Measurements from ENCODE around the gene DEAF1. TPM values are rescaled to one million over a fixed set of nuclear protein-coding genes. Genes with fewer than 3 reads are reported as not detected.

DEAF1 gene
- total and polyA plus RNA-seq, 2 experiments from 2014 or later, result 42.6 to 47.8 TPM

- peaks cover 5% of the 10 kb centered on the region for H3K4me1 Mint-ChIP-seq
- no peaks in the 10 kb centered on the region for H3K9me3 Mint-ChIP-seq
- Histone ChIP-seq H3K79me2 (replicated peaks; ENCODE audit: insufficient read depth) (0 out of 2 replicates have a peak, but pooled peaks cover 4% of the 10 kb centered on the region), H3K9me2 (ENCODE audit: insufficient read depth) (no peaks in the 10 kb centered on the region), H3F3A (replicated peaks; ENCODE audit: low read depth) (peaks cover 34% of the 10 kb centered on the region), H3K27me3 (ENCODE audit: insufficient read depth) (no peaks in the 10 kb centered on the region), H3K4me3 (no peak overlapping the region), H2AFZ (no peak overlapping the region), H3K36me3 (ENCODE audit: insufficient read depth) (0 out of 2 replicates have a peak, but pooled peaks cover 10% of the 10 kb centered on the region), H3K4me2 (no peak overlapping the region), H3K27ac (ENCODE audit: low read depth) (no peak overlapping the region), H3K4me1 (ENCODE audit: insufficient read depth) (peaks cover 4% of the 10 kb centered on the region; the same call in 1 of the 2 replicates), H4K20me1 (replicated peaks; ENCODE audit: insufficient read depth) (peaks cover 18% of the 10 kb centered on the region; the same call in 1 of the 2 replicates)
- H3K36me3 Mint-ChIP-seq (ENCODE audit: low read depth), result peaks cover 48% of the 10 kb centered on the region
- peaks cover 9% of the 10 kb centered on the region for H3K27me3 Mint-ChIP-seq (ENCODE audit: insufficient read depth, low read depth, poor library complexity)
- DNase-seq (ENCODE audit: low spot score), result no peak
- TF ChIP-seq EZH2 (IDR thresholded peaks at IDR 0.05; ENCODE audit: low read depth, unreplicated experiment), result no peak
- TF ChIP-seq ETS1 (IDR thresholded peaks at IDR 0.05), result no peak
- TF ChIP-seq JUNB (IDR thresholded peaks at IDR 0.05; ENCODE audit: unreplicated experiment), result no peak
- no peak for TF ChIP-seq NANOG (IDR thresholded peaks at IDR 0.05; ENCODE audit: borderline replicate concordance)
- TF ChIP-seq ZNF462 (CRISPR knock-in tag; IDR thresholded peaks at IDR 0.05), result no peak
- TF ChIP-seq CTCF (conservative IDR thresholded peaks at IDR 0.05; ENCODE audit: low read depth in 2 of 2), result no peak
- TF ChIP-seq STAT1 (IDR thresholded peaks at IDR 0.05; ENCODE audit: unreplicated experiment), result no peak
- no peak for TF ChIP-seq ZNF114 (CRISPR knock-in tag; IDR thresholded peaks at IDR 0.05)
- no peak for TF ChIP-seq EZH2phosphoT487 (IDR thresholded peaks at IDR 0.05; ENCODE audit: unreplicated experiment)
- TF ChIP-seq ZNF331 (CRISPR knock-in tag; IDR thresholded peaks at IDR 0.05; ENCODE audit: low read depth), result no peak
- no peak for TF ChIP-seq POLR2AphosphoS5 (IDR thresholded peaks at IDR 0.05; ENCODE audit: low read depth)
- no peak for TF ChIP-seq CREB1 (CRISPR knock-in tag; IDR thresholded peaks at IDR 0.05; ENCODE audit: low read depth)
- TF ChIP-seq REST (IDR thresholded peaks at IDR 0.05; ENCODE audit: unreplicated experiment), result no peak
- no peak for ATAC-seq
- H3K4me3 Mint-ChIP-seq, result no peak overlapping the region
- no peak overlapping the region for H3K27ac Mint-ChIP-seq
Measured at GRCh38 chr11:609341-609811, 85.6 kb downstream of the DEAF1 start.

Data from GM23338 (cell line).